Fibroblast of lung (primary cell): ENCODE measurements around the gene XPNPEP2. TPM values are rescaled to one million over a fixed set of nuclear protein-coding genes. Genes with fewer than 3 reads are reported as not detected.

Source experiments
- DNase-seq, 2 donors: peaks; one replicate each; pipeline versions ENCODE4 v3.0.0 to v3.0.0-alpha.2; 2010; ENCODE audit warnings: low read depth in 2 of 2
- H2AFZ ChIP-seq: 2 replicates; pipeline ENCODE4 v1.5.1; 2012; ENCODE audit warnings: low read length, control low read depth, inconsistent platforms
- H3K27ac ChIP-seq: 2 replicates; pipeline ENCODE4 v1.5.1; 2011; ENCODE audit warnings: low read length, control low read depth; ENCODE audit not compliant: insufficient read depth
- H3K27me3 ChIP-seq: 2 replicates; pipeline ENCODE4 v1.5.1; 2011; ENCODE audit warnings: mild to moderate bottlenecking, low read length; ENCODE audit not compliant: control insufficient read depth, insufficient read depth
- H3K36me3 ChIP-seq: 2 replicates; pipeline ENCODE4 v1.5.1; 2011; ENCODE audit warnings: low read length; ENCODE audit not compliant: control insufficient read depth, insufficient read depth
- H3K4me1 ChIP-seq: 2 replicates; pipeline ENCODE4 v1.5.1; 2011; ENCODE audit warnings: low read length; ENCODE audit not compliant: control insufficient read depth, insufficient read depth; ENCODE audit errors: extremely low read depth
- H3K4me2 ChIP-seq: 2 replicates; pipeline ENCODE4 v1.5.1; 2011; ENCODE audit warnings: low read length, control low read depth; ENCODE audit not compliant: insufficient read depth; ENCODE audit errors: extremely low read depth
- H3K4me3 ChIP-seq, 4 experiments: fragments of 200-600 bp in 1 of 4; sonication (generic) in 1 of 4; replicated peaks in 1 of 4; 2 replicates each; pipeline ENCODE4 v1.5.1; 2011 to 2016; ENCODE audit warnings: low read length in 4 of 4, low read depth in 3 of 4, mild to moderate bottlenecking in 3 of 4, control low read depth in 2 of 4, inconsistent platforms in 1 of 4, mixed read lengths in 1 of 4; ENCODE audit not compliant: insufficient read depth in 1 of 4; ENCODE audit errors: control extremely low read depth in 1 of 4
- H3K79me2 ChIP-seq: 2 replicates; pipeline ENCODE4 v1.5.1; 2012; ENCODE audit warnings: mild to moderate bottlenecking, low read length, inconsistent platforms; ENCODE audit not compliant: control insufficient read depth, insufficient read depth
- H3K9ac ChIP-seq: 2 replicates; pipeline ENCODE4 v1.5.1; 2011; ENCODE audit warnings: mild to moderate bottlenecking, low read length, control low read depth; ENCODE audit not compliant: insufficient read depth
- H3K9me3 ChIP-seq: 2 replicates; pipeline ENCODE4 v1.5.1; 2012; ENCODE audit warnings: low read depth, low read length; ENCODE audit not compliant: control insufficient read depth, insufficient read depth
- H4K20me1 ChIP-seq: 2 replicates; pipeline ENCODE4 v1.5.1; 2011; ENCODE audit warnings: low read length; ENCODE audit not compliant: control insufficient read depth, insufficient read depth; ENCODE audit errors: extremely low read depth
- CTCF ChIP-seq, 2 donors: IDR thresholded peaks in 1 of 2; conservative IDR thresholded peaks in 1 of 2; 1 replicate in 1 of 2; 2 replicates in 1 of 2; pipeline ENCODE4 v1.5.1; 2011 to 2012; ENCODE audit warnings: low read length in 2 of 2, control low read depth in 1 of 2, inconsistent platforms in 1 of 2, low read depth in 1 of 2, mild to moderate bottlenecking in 1 of 2
- EZH2 ChIP-seq: IDR thresholded peaks from 2 replicates; pipeline ENCODE4 v1.5.1; 2012; ENCODE audit warnings: low read length, control low read depth, mild to moderate bottlenecking; ENCODE audit errors: missing control alignments
- polyA plus RNA-seq, 2 donors: library from polyadenylated mRNA; depleted of rRNA in 1 of 2; stranded (reverse) in 1 of 2; unstranded in 1 of 2; fragments of >200 nt; gene quantifications; 2 replicates each; pipeline ENCODE4 v1.2.1, GENCODE V29; 2011 to 2012; ENCODE audit warnings: missing spikeins in 1 of 2
- total RNA-seq: library from RNA; depleted of rRNA; stranded (reverse); fragments of >200 nt; gene quantifications from 2 replicates; pipeline ENCODE4 v1.2.1, GENCODE V29; 2014

The XPNPEP2 gene
- total and polyA plus RNA-seq, 2 donors (not counting 1 experiment from before 2014, with no cell fraction given), result 0.16 to 0.17 TPM

- no peaks in the 10 kb centered on the region for H3K9me3 ChIP-seq
- no peak for TF ChIP-seq EZH2
- no peak for TF ChIP-seq CTCF (conservative IDR thresholded peaks at IDR 0.05 in 1 of 2, IDR thresholded peaks at IDR 0.05 in 1 of 2; ENCODE audit: low read depth in 1 of 2, low read length in 2 of 2)
Observed at GRCh38 chrX:129779747-129780146, 41.0 kb downstream of the XPNPEP2 start, which contains the start of gene SASH3. TSS of gene SASH3 (plus strand) at chrX:129779949. CDS start at chrX:129780098, 149 bp downstream.

GRCh38 chrX:129780441-129781105 lies 41.8 kb downstream of the XPNPEP2 start:
- no peak for DNase-seq
- no peak for TF ChIP-seq EZH2
- TF ChIP-seq CTCF (conservative IDR thresholded peaks at IDR 0.05 in 1 of 2, IDR thresholded peaks at IDR 0.05 in 1 of 2; ENCODE audit: low read depth in 1 of 2, low read length in 2 of 2), result no peak
- Histone ChIP-seq H3K9ac (no peak overlapping the region), H3K79me2 (no peaks in the 10 kb centered on the region), H2AFZ (no peak overlapping the region), H3K4me2 (no peak overlapping the region), H3K9me3 (no peaks in the 10 kb centered on the region), H4K20me1 (no peaks in the 10 kb centered on the region), H3K36me3 (no peaks in the 10 kb centered on the region), H3K27me3 (no peaks in the 10 kb centered on the region), H3K4me1 (no peaks in the 10 kb centered on the region), H3K4me3 (no peak overlapping the region), H3K27ac (no peak overlapping the region)

More at GRCh38 chrX:129779747-129780146, 41.0 kb downstream of the XPNPEP2 start, which contains the start of gene SASH3:
- H4K20me1 ChIP-seq, result no peaks in the 10 kb centered on the region
- H3K9ac ChIP-seq, result no peak within 1 kb of the TSS
- no peaks in the 10 kb centered on the region for H3K4me1 ChIP-seq
- H3K4me2 ChIP-seq, result no peak within 1 kb of the TSS
- DNase-seq, result no peak
- no peaks in the 10 kb centered on the region for H3K79me2 ChIP-seq
- H3K4me3 ChIP-seq, result no peak within 1 kb of the TSS
- no peak within 1 kb of the TSS for H2AFZ ChIP-seq
- no peak within 1 kb of the TSS for H3K27ac ChIP-seq
- no peaks in the 10 kb centered on the region for H3K36me3 ChIP-seq
- no peaks in the 10 kb centered on the region for H3K27me3 ChIP-seq

- H3K4me3 ChIP-seq, result no peak overlapping the region
- no peaks in the 10 kb centered on the region for H3K36me3 ChIP-seq
- H3K27me3 ChIP-seq, result no peaks in the 10 kb centered on the region
- H3K9me3 ChIP-seq, result no peaks in the 10 kb centered on the region
- H2AFZ ChIP-seq, result no peak overlapping the region
- no peak overlapping the region for H3K27ac ChIP-seq
- no peak overlapping the region for H3K4me2 ChIP-seq
- no peaks in the 10 kb centered on the region for H4K20me1 ChIP-seq
- no peak for DNase-seq
- TF ChIP-seq EZH2 (no peak), CTCF (conservative IDR thresholded peaks at IDR 0.05 in 1 of 2, IDR thresholded peaks at IDR 0.05 in 1 of 2; ENCODE audit: low read depth in 1 of 2, low read length in 2 of 2) (no peak)
- no peaks in the 10 kb centered on the region for H3K79me2 ChIP-seq
- H3K4me1 ChIP-seq, result no peaks in the 10 kb centered on the region
- H3K9ac ChIP-seq, result no peak overlapping the region
Observed at GRCh38 chrX:129781134-129781672, 42.4 kb downstream of the XPNPEP2 start.
